Measurements from ENCODE around the gene COG5.

DNA sequence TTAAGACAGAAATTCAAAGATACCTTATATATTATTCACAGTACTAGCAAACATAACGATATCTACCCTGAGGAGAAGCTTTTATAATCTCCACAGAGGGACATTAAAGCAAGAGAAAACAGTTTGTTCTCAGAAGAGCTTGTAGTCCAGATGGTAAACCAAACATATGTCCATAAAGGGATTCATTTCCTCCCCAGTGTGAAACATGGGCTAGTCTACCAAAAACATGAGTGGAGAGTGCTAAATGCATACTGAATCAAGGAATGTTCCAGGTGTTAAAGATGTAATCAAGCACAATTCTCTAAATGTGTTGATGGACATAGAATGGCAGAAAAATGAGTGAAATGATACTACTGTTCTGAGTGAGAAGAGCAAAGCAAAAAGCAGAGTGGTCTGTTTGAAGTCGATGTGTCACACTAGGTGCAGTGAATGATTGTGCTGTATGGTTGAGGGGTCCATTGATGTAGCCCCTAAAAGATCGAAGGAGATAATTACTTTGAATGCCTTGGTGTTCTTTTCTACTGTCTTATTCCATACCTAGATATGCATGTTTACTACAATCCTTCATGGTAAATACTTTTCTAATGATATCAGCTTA is 41.6 kb upstream of the COG5 start:
- TF ChIP-seq, protein P1, sequence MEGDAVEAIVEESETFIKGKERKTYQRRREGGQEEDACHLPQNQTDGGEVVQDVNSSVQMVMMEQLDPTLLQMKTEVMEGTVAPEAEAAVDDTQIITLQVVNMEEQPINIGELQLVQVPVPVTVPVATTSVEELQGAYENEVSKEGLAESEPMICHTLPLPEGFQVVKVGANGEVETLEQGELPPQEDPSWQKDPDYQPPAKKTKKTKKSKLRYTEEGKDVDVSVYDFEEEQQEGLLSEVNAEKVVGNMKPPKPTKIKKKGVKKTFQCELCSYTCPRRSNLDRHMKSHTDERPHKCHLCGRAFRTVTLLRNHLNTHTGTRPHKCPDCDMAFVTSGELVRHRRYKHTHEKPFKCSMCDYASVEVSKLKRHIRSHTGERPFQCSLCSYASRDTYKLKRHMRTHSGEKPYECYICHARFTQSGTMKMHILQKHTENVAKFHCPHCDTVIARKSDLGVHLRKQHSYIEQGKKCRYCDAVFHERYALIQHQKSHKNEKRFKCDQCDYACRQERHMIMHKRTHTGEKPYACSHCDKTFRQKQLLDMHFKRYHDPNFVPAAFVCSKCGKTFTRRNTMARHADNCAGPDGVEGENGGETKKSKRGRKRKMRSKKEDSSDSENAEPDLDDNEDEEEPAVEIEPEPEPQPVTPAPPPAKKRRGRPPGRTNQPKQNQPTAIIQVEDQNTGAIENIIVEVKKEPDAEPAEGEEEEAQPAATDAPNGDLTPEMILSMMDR (IDR thresholded peaks at IDR 0.05 in 8 of 11, conservative IDR thresholded peaks at IDR 0.05 in 3 of 11), result no peak
- TF ChIP-seq POLR2A (IDR thresholded peaks at IDR 0.05), result no peak
